Parathyroid adenoma (tissue), 2 donors: ENCODE results near the gene PLXNB2.

ENCODE experiments used
- H2AFZ ChIP-seq: fragments of 300-600 bp; sonication (generic); one replicate; pipeline ENCODE4 v1.7.0; 2017; ENCODE audit warnings: antibody characterized with exemption, mild to moderate bottlenecking
- H3K27ac ChIP-seq: fragments of 300-600 bp; sonication (generic); one replicate; pipeline ENCODE4 v1.7.0; 2017
- H3K27me3 ChIP-seq: fragments of 300-600 bp; sonication (generic); one replicate; pipeline ENCODE4 v1.7.0; 2017; ENCODE audit warnings: low read length; ENCODE audit not compliant: control insufficient read depth, insufficient read depth
- H3K36me3 ChIP-seq: fragments of 300-600 bp; sonication (generic); one replicate; pipeline ENCODE4 v1.7.0; 2017; ENCODE audit warnings: low read length; ENCODE audit not compliant: control insufficient read depth, insufficient read depth
- H3K4me1 ChIP-seq: fragments of 300-600 bp; sonication (generic); one replicate; pipeline ENCODE4 v1.7.0; 2017; ENCODE audit warnings: control low read depth
- H3K4me2 ChIP-seq: fragments of 300-600 bp; sonication (generic); one replicate; pipeline ENCODE4 v1.7.0; 2017; ENCODE audit warnings: low read length
- H3K4me3 ChIP-seq: fragments of 300-600 bp; sonication (generic); one replicate; pipeline ENCODE4 v1.7.0; 2017; ENCODE audit warnings: low read depth, low read length
- H3K79me2 ChIP-seq: fragments of 300-600 bp; sonication (generic); one replicate; pipeline ENCODE4 v1.7.0; 2017; ENCODE audit warnings: control low read depth
- H3K9ac ChIP-seq: fragments of 300-600 bp; sonication (generic); one replicate; pipeline ENCODE4 v1.7.0; 2017; ENCODE audit warnings: mild to moderate bottlenecking
- H3K9me3 ChIP-seq: fragments of 300-600 bp; sonication (generic); one replicate; pipeline ENCODE4 v1.7.0; 2017; ENCODE audit warnings: low read length; ENCODE audit not compliant: control insufficient read depth
- CTCF ChIP-seq: fragments of 300-600 bp; sonication (generic); IDR thresholded peaks from one replicate; pipeline ENCODE4 v1.7.0; 2017; ENCODE audit warnings: antibody characterized with exemption, mild to moderate bottlenecking
- donor health status: primary hyperparathyroidism.

PLXNB2 gene

GRCh38 chr22:50317178-50317577 lies 9.7 kb upstream of the PLXNB2 start:
- Histone ChIP-seq H3K4me1 (no peaks in the 10 kb centered on the region), H3K27me3 (no peaks in the 10 kb centered on the region), H2AFZ (no peak overlapping the region), H3K9me3 (no peaks in the 10 kb centered on the region), H3K36me3 (no peaks in the 10 kb centered on the region), H3K9ac (no peak overlapping the region), H3K79me2 (no peaks in the 10 kb centered on the region), H3K4me2 (no peak overlapping the region), H3K4me3 (no peak overlapping the region), H3K27ac (no peak overlapping the region)
- TF ChIP-seq CTCF, result no peak

GRCh38 chr22:50316114-50317065 lies 8.9 kb upstream of the PLXNB2 start:
- H3K9me3 ChIP-seq, result no peaks in the 10 kb centered on the region
- no peaks in the 10 kb centered on the region for H3K36me3 ChIP-seq
- TF ChIP-seq CTCF, result no peak
- no peak overlapping the region for H2AFZ ChIP-seq
- H3K9ac ChIP-seq, result no peak overlapping the region
- no peaks in the 10 kb centered on the region for H3K4me1 ChIP-seq
- H3K4me2 ChIP-seq, result no peak overlapping the region
- no peak overlapping the region for H3K27ac ChIP-seq
- H3K79me2 ChIP-seq, result no peaks in the 10 kb centered on the region
- H3K4me3 ChIP-seq, result no peak overlapping the region
- H3K27me3 ChIP-seq, result no peaks in the 10 kb centered on the region

- Histone ChIP-seq H3K4me3 (no peak overlapping the region), H3K9ac (no peak overlapping the region), H3K79me2 (no peaks in the 10 kb centered on the region), H3K4me1 (no peaks in the 10 kb centered on the region), H3K9me3 (no peaks in the 10 kb centered on the region), H2AFZ (no peak overlapping the region), H3K27me3 (no peaks in the 10 kb centered on the region), H3K36me3 (no peaks in the 10 kb centered on the region), H3K4me2 (no peak overlapping the region), H3K27ac (no peak overlapping the region)
- TF ChIP-seq CTCF, result no peak
These were observed 8.1 kb upstream of the PLXNB2 start for GRCh38 chr22:50315289-50316113.

GRCh38 chr22:50314455-50315288 lies 7.2 kb upstream of the PLXNB2 start:
- Histone ChIP-seq H3K4me3 (no peak overlapping the region), H3K27ac (no peak overlapping the region), H3K9ac (no peak overlapping the region)

More at GRCh38 chr22:50314455-50315288, 7.2 kb upstream of the PLXNB2 start:
- H2AFZ ChIP-seq, result peak overlapping the region; percentile 34
- no peaks in the 10 kb centered on the region for H3K27me3 ChIP-seq
- no peak for TF ChIP-seq CTCF
- H3K4me1 ChIP-seq, result no peaks in the 10 kb centered on the region
- H3K9me3 ChIP-seq, result no peaks in the 10 kb centered on the region
- H3K4me2 ChIP-seq, result no peak overlapping the region
- H3K36me3 ChIP-seq, result no peaks in the 10 kb centered on the region
- H3K79me2 ChIP-seq, result no peaks in the 10 kb centered on the region
